ENCODE data around the gene GABRD.

GABRD gene

DNA sequence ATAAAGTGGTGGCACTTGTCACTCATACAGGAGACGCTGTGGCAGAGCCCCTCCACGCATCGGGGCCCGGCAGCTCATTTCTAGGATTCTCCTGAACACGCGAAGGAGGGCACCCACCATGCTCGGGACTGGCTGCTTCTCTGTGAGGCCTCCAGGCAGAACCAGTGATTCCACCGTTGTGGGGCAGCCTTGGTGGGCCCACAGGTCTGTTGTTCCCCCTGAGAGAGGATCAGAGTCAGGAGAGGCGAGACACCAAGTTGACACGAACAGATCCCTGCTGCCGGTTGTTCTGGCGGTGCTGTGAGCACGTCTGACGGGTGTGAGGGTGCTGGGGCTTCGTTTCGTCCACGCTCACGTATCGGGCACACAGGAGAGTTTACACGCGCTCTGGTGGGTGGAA lies 57.7 kb downstream of the GABRD start:
- no peak for DNase-seq (ENCODE audit: low read depth in 3 of 3)

DNA sequence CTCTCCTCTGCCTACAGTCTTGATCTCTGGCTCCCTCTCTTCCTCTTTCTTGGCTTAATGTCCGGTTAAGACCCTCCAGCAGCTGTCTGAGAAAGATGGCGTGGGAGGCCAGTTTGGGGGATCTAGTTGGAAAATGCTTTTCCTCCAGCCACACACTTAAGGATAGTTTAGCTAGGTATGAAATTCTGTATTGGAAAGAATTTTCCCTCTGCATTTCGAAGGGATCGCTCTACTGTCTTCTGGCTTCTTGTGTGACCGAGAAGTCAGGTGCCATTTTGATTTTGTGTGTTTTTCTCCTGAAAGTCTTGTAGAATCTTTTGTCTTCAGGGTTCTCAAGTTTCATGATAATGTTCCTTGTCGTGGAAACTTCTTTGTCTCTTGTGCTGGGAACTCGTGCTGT lies 59.0 kb downstream of the GABRD start:
- no peak for DNase-seq (ENCODE audit: low read depth in 3 of 3)

- DNase-seq (ENCODE audit: low read depth in 3 of 3) = no peak
These were observed 60.4 kb downstream of the GABRD start for GRCh38 chr1:2079396-2080085.

DNA sequence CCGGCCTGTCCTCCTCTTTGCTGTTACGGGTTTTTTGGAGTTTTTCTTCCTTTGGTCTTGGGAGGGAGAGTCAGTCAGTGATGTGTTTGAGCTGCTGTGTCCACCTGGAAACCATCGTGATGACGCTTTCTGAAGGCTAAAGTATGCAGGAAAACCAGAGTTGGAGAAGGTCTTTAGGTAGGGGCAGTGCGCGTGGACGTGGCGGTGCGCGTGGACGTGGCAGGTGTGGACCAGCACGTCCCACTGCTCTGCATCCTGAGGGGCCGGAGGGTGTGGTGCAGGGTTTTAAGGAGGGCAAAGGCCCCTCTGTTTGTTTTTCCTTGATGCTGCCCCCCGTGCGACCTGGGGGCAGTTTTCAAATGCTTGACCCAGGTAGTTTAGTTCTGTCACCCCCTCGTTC lies 61.0 kb downstream of the GABRD start:
- DNase-seq (ENCODE audit: low read depth in 3 of 3) = no peak
